Astrocyte of the spinal cord (primary cell): ENCODE data around the gene ASAP2.
A peak's percentile ranks its signal among the peaks of the same experiment; 100 is the strongest.

Experiments
- DNase-seq: peaks from one replicate; pipeline ENCODE4 v3.0.0; 2011; ENCODE audit warnings: low read depth, low spot score
- H3K4me3 ChIP-seq: 2 replicates; pipeline ENCODE4 v1.5.1; 2011; ENCODE audit warnings: low read depth, mild to moderate bottlenecking, low read length, moderate library complexity
- in situ Hi-C: cut with HindIII; loops from 2 replicates; pipeline ENCODE4 v1.10.0; 2017; ENCODE audit warnings: low sequenced_read_pairs
- TF ChIP-seq, protein P1 (sequence below): IDR thresholded peaks from 2 replicates; pipeline ENCODE4 v1.5.1; 2012; ENCODE audit warnings: low read depth, mild to moderate bottlenecking, low read length, inconsistent platforms

Gene ASAP2

DNA sequence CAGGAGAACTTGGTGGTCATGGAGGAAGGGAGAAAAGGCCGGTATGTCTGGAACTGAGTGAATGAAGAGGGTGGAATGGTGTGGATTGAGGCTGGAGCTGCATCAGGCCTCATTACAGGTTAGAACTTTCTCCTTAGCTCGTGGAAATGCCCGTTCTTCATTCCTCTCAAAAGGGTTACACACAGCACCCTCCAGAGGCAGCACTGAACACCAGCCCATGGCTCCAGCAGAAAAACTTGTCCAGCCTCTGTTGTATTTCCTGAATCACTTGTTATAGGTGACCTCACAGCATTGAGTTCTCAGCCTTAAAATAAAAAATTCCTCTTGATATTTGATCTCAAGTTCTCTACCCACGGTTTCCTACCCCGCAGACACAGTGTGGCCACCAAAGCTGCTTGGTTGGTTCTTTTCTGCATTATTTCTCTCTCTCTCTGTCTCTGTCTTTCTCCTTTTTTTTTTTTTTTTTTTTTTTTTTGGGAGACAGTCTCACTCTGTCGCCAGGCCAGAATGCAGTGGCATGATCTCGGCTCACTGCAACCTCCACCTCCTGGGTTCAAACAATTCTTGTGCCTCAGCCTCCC lies 127.1 kb downstream of the ASAP2 start:
- TF ChIP-seq, protein P1, sequence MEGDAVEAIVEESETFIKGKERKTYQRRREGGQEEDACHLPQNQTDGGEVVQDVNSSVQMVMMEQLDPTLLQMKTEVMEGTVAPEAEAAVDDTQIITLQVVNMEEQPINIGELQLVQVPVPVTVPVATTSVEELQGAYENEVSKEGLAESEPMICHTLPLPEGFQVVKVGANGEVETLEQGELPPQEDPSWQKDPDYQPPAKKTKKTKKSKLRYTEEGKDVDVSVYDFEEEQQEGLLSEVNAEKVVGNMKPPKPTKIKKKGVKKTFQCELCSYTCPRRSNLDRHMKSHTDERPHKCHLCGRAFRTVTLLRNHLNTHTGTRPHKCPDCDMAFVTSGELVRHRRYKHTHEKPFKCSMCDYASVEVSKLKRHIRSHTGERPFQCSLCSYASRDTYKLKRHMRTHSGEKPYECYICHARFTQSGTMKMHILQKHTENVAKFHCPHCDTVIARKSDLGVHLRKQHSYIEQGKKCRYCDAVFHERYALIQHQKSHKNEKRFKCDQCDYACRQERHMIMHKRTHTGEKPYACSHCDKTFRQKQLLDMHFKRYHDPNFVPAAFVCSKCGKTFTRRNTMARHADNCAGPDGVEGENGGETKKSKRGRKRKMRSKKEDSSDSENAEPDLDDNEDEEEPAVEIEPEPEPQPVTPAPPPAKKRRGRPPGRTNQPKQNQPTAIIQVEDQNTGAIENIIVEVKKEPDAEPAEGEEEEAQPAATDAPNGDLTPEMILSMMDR, result peak; percentile 88
- H3K4me3 ChIP-seq, result no peak overlapping the region
- peak; percentile 89 for DNase-seq
- in situ Hi-C loops, result no loop called here

DNA sequence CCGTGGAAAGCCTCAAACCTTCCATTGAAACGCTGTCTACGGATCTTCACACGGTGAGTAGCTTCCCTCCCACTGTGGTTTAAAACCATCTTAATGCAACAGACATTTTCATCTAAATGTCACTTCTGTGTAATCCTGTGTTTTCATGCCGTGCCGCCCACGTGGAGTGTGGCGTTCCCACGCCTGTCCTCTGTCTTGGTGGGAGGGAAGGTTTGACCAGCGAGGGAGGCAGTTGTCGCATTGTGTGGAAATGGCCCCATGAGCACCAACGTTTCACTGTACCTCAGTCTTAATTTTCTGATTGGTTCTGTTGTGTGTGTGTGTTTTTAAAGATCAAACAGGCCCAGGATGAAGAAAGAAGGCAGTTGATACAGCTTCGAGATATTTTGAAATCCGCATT lies 128.1 kb downstream of the ASAP2 start:
- H3K4me3 ChIP-seq, result no peak overlapping the region
- no peak for DNase-seq
- TF ChIP-seq, protein P1, result no peak
- in situ Hi-C loops, result no loop called here

DNA sequence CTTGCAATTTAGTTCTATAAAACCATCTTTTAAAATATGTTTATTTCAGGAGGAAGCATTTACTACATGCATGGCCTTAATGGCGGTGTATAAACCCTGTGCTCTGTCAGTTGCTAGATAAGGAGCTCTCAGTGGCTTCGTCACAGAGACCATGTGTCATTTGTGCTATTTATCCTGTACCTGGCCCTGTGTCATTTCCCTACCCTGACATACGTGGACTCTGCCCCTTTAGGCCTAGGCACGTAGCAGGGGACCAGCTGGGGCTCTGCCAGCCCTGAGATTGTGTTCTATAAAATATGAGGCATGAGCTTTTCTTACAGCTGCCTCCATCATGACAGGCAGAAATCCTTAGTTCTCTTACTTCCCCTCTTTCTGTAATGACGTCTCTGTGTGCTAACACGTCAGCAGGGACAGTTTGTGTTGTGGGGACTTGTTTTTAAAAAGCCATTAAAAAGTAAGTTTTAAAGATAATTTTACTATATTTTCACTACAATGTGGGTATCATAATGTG lies 128.8 kb downstream of the ASAP2 start:
- no peak overlapping the region for H3K4me3 ChIP-seq
- TF ChIP-seq, protein P1, result no peak
- in situ Hi-C loops, result no loop called here
- no peak for DNase-seq

DNA sequence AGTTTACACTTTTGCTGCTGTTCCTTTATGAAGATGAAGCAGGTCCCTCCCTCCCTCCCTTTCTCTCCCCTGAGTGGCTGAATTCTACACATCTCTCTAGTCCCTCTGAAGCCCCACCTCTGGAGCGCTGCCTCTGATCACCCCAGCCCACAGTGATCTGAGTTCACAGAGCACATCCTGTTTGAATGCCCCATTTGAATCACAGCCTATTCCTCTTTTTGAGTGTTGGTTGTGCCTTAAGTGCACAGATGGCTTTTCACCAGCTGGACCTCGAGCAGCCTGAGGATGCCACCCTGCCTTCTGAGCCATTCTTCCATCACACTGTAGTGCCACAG lies 129.6 kb downstream of the ASAP2 start:
- in situ Hi-C loops, result no loop called here
- TF ChIP-seq, protein P1, result no peak
- DNase-seq, result peak; percentile 57
- H3K4me3 ChIP-seq, result no peak overlapping the region

DNA sequence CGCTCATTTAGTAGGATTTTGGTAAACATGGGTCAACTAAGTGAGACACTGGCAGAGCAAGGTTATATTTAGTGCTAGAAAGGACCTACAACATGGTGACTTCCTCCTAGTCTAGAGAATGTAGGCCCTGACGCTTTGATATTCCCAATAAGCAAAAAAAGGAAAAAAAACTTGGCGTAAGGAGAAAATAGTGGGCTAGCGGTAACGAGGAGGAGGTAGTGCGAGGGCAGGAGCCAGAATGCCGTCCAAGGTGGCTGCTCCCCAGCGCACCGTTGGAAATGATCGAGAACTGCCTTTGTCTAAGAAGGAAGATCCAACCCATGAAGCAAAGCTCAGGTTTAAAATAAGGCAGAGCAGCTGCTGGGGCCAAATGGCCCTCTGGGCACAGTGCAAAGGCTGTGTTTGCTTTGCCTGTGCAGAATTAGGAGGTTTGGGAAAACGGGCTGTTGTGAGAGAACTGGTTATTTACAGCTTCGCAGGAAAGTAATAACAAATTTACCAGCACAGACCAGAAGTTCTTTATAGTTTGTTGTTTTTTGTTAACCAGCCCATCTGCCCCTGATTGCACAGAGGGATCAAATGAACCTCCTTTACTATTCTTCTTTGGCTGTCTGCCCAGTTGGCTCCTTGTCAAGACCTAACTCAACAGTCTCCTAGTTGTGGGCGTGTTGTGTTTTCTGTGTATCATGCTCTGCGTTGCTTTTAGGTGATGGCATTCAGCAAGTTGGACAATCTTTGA lies 130.1 kb downstream of the ASAP2 start:
- in situ Hi-C loops, result no loop called here
- H3K4me3 ChIP-seq, result no peak overlapping the region
- TF ChIP-seq, protein P1, result no peak
- peak; percentile 94 for DNase-seq

DNA sequence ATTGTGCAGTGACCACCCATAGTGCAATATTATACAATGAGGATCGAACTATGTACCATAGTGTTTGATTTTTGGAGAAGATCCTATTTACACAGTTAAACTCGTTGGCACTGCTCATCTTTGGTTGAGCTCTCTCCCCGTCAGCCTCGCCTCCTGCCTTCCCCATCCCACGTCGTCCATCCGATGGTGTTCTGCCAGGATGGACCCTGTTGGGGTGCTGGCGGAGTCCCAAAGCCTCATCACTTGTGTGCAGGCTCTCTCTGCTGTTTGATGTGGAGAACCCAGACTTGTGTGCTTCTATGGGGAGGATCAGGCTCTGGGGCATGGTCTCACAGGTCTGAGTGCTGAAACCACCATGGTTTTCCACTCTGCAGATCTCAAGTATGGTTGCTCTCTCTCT lies 131.3 kb downstream of the ASAP2 start:
- no peak overlapping the region for H3K4me3 ChIP-seq
- DNase-seq, result no peak
- TF ChIP-seq, protein P1, result no peak
- in situ Hi-C loops, result no loop called here
